Measurements from ENCODE around the gene ADAMTS16.
"Not testable (repeated sequence)": the region's sequence is repeated elsewhere in the genome, so short reads cannot be mapped to it uniquely, and the experiment has no call there.

ADAMTS16 gene

GRCh38 chr5:5139777-5140478 lies at the start of gene ADAMTS16:
ADAMTS16 (plus strand) TSS chr5:5140330; CDS start chr5:5140468, 138 bp downstream.
- DNase-seq (ENCODE audit: low read depth in 4 of 4, low spot score in 1 of 4) = no peak

- DNase-seq (ENCODE audit: low read depth in 4 of 4, low spot score in 1 of 4) = no peak
Observed at GRCh38 chr5:5092149-5092548, 48.0 kb upstream of the ADAMTS16 start.

GRCh38 chr5:5100635-5101034 lies 39.5 kb upstream of the ADAMTS16 start:
- no peak for DNase-seq (ENCODE audit: low read depth in 4 of 4, low spot score in 1 of 4)

GRCh38 chr5:5101676-5102075 lies 38.5 kb upstream of the ADAMTS16 start:
- DNase-seq (ENCODE audit: low read depth in 4 of 4, low spot score in 1 of 4) = no peak

GRCh38 chr5:5103245-5103644 lies 36.9 kb upstream of the ADAMTS16 start:
- DNase-seq (ENCODE audit: low read depth in 4 of 4, low spot score in 1 of 4) = no peak

- no peak for DNase-seq (ENCODE audit: low read depth in 4 of 4, low spot score in 1 of 4)
Observed at GRCh38 chr5:5104550-5104949, 35.6 kb upstream of the ADAMTS16 start.

- DNase-seq (ENCODE audit: low read depth in 4 of 4, low spot score in 1 of 4) = no peak
Observed at GRCh38 chr5:5105531-5105930, 34.6 kb upstream of the ADAMTS16 start.

- no peak for DNase-seq (ENCODE audit: low read depth in 4 of 4, low spot score in 1 of 4)
Observed at GRCh38 chr5:5116956-5117355, 23.2 kb upstream of the ADAMTS16 start.

GRCh38 chr5:5122776-5123175 lies 17.4 kb upstream of the ADAMTS16 start:
- DNase-seq (ENCODE audit: low read depth in 4 of 4, low spot score in 1 of 4) = no peak

GRCh38 chr5:5124231-5124630 lies 15.9 kb upstream of the ADAMTS16 start:
- DNase-seq (ENCODE audit: low read depth in 4 of 4, low spot score in 1 of 4) = no peak

- DNase-seq (ENCODE audit: low read depth in 4 of 4, low spot score in 1 of 4) = no peak
Observed at GRCh38 chr5:5126444-5126843, 13.7 kb upstream of the ADAMTS16 start.

- no peak for DNase-seq (ENCODE audit: low read depth in 4 of 4, low spot score in 1 of 4)
Observed at GRCh38 chr5:5128766-5129165, 11.4 kb upstream of the ADAMTS16 start.

GRCh38 chr5:5132234-5132633 lies 7.9 kb upstream of the ADAMTS16 start:
- no peak for DNase-seq (ENCODE audit: low read depth in 4 of 4, low spot score in 1 of 4)

- no peak for DNase-seq (ENCODE audit: low read depth in 4 of 4, low spot score in 1 of 4)
Observed at GRCh38 chr5:5132693-5133295, 7.3 kb upstream of the ADAMTS16 start.

GRCh38 chr5:5134107-5134506 lies 6.0 kb upstream of the ADAMTS16 start:
- no peak for DNase-seq (ENCODE audit: low read depth in 4 of 4, low spot score in 1 of 4)

GRCh38 chr5:5135957-5136676 lies 4.0 kb upstream of the ADAMTS16 start:
- DNase-seq (ENCODE audit: low read depth in 4 of 4, low spot score in 1 of 4) = no peak

- not testable (repeated sequence) for DNase-seq (ENCODE audit: low read depth in 4 of 4, low spot score in 1 of 4)
Observed at GRCh38 chr5:5137851-5138250, 2.3 kb upstream of the ADAMTS16 start.

GRCh38 chr5:5139336-5139776 lies 774 bp upstream of the ADAMTS16 start:
- no peak for DNase-seq (ENCODE audit: low read depth in 4 of 4, low spot score in 1 of 4)

- no peak for DNase-seq (ENCODE audit: low read depth in 4 of 4, low spot score in 1 of 4)
Observed at GRCh38 chr5:5140479-5141338, 579 bp downstream of the ADAMTS16 start.

GRCh38 chr5:5141339-5141599 lies 1.1 kb downstream of the ADAMTS16 start:
- no peak for DNase-seq (ENCODE audit: low read depth in 4 of 4, low spot score in 1 of 4)
